Heart left ventricle (tissue), 16 donors: ENCODE results near the gene USP6NL. TPM values are rescaled to one million over a fixed set of nuclear protein-coding genes. Genes with fewer than 3 reads are reported as not detected.

Experiments used
- ATAC-seq, 4 donors: fragments of 200-7000 bp; cut with Tn5 transposase; one replicate each; pipeline ENCODE4 v1.9.1; 2020 to 2022; ENCODE audit warnings: moderate library complexity in 4 of 4, mild to moderate bottlenecking in 3 of 4, moderate number of reproducible peaks in 1 of 4
- DNase-seq, 5 donors: peaks; one replicate each; pipeline ENCODE4 v3.0.0-alpha.2; 2020
- H3K27ac ChIP-seq, 12 donors: fragments of 200-600 bp; sonication (generic) in 4 of 12; one replicate each; pipeline versions ENCODE4 v1.5.0 to v1.8.0; 2016 to 2022; ENCODE audit warnings: mild to moderate bottlenecking in 2 of 12
- H3K27me3 ChIP-seq, 9 donors: fragments of 200-600 bp; sonication (generic) in 2 of 9; one replicate each; pipeline versions ENCODE4 v1.5.1 to v1.8.0; 2016 to 2022; ENCODE audit warnings: mild to moderate bottlenecking in 3 of 9
- H3K36me3 ChIP-seq, 9 donors: fragments of 200-600 bp; sonication (generic) in 2 of 9; one replicate each; pipeline versions ENCODE4 v1.5.0 to v1.8.0; 2018 to 2022; ENCODE audit warnings: mild to moderate bottlenecking in 2 of 9
- H3K4me1 ChIP-seq, 12 donors: fragments of 200-600 bp; sonication (generic) in 4 of 12; one replicate each; pipeline versions ENCODE4 v1.5.0 to v1.8.0; 2016 to 2022; ENCODE audit warnings: mild to moderate bottlenecking in 3 of 12
- H3K4me3 ChIP-seq, 12 donors: fragments of 200-600 bp; sonication (generic) in 4 of 12; one replicate each; pipeline versions ENCODE4 v1.5.0 to v1.8.0; 2017 to 2022; ENCODE audit warnings: mild to moderate bottlenecking in 9 of 12, moderate library complexity in 4 of 12
- H3K9me3 ChIP-seq, 12 donors: fragments of 200-600 bp; sonication (generic) in 4 of 12; one replicate each; pipeline versions ENCODE4 v1.5.0 to v1.8.0; 2016 to 2022; ENCODE audit warnings: mild to moderate bottlenecking in 1 of 12
- POLR2A ChIP-seq, 2 donors: fragments of 450-650 bp; IDR thresholded peaks; one replicate each; pipeline ENCODE4 v1.6.1; 2017; ENCODE audit warnings: antibody characterized with exemption in 2 of 2, mild to moderate bottlenecking in 2 of 2, moderate library complexity in 2 of 2
- WGBS, 4 donors: extraction: QIAGEN DNeasy Blood & Tissue Kit in 2 of 4; methylation state at CpG; one replicate each; pipeline versions ENCODE4 v1.1.5 to v1.1.7; 2013 to 2018; 5-methylcytosine and 5-hydroxymethylcytosine counted together
- intact Hi-C, 10 donors: fragments of 100-400 bp; cut with DNase I; formaldehyde crosslinking; loops; one replicate each; pipeline versions ENCODE4 v1.11.1 to v1.14.2; 2022
- polyA plus RNA-seq, 2 donors: library from polyadenylated mRNA; stranded (reverse); fragments of 200-250 nt; gene quantifications; one replicate each; pipeline ENCODE4 v1.2.3, GENCODE V29; 2013
- total RNA-seq, 9 donors: library from RNA; depleted of rRNA in 2 of 9; stranded (reverse); fragments of >200 nt in 2 of 9; fragmentation: NEBNext Ultra II Directional in 3 of 9; extraction: Animal tissue kit (Norgen Biotek cat#: 25700) in 3 of 9; gene quantifications; one replicate each; pipeline versions ENCODE4 v1.1.0 to v1.2.4, GENCODE V29; 2016 to 2023
- TF ChIP-seq, protein P1 (sequence below), 12 donors: fragments of 200-600 bp; sonication (generic) in 4 of 12; IDR thresholded peaks; one replicate each; pipeline versions ENCODE4 v1.5.0 to v1.8.0; 2018 to 2022; ENCODE audit warnings: antibody characterized with exemption in 12 of 12, mild to moderate bottlenecking in 5 of 12
- donor health status: ischemic (EF 13 %, LVEDD 7.1; RV severe dilation, severe dysfunction).
- donor health status: healthy with polysubstance abuse.
- donor health status: DM: no; HTN: yes; CAD: no.
- donor health status: DM: no; HTN: no; CAD: no.
- donor health status: ischemic (EF 25% LVEDD 6.9; RV normal size, moderate dysfunction).
- donor health status: ischemic (EF 25% LVEDD 5.7; RV mildly dilated, moderate dysfunction).
- donor health status: healthy.
- donor health status: DM: yes; HTN: yes; CAD: no.
- donor health status: ischemic (EF 35%, LVEDD 5.7; RV mildly dilated, moderate dysfunction).
- donor health status: nonischemic (EF 11% LVEDD 7.7; RV severe dilation, severe dysfunction).
- donor health status: DM: yes; HTN: yes; CAD: no.
- donor health status: PGD.
- donor health status: ischemic (EF 29% LVEDD 5.4; RV normal size, mild dysfunction).
- donor health status: nonischemic (EF 23%, LVEDD 6.1; RV moderate dilation, normal function).

The USP6NL gene
- total and polyA plus RNA-seq, 11 donors, result 1.3 to 12.2 (median 9.6) TPM

DNA sequence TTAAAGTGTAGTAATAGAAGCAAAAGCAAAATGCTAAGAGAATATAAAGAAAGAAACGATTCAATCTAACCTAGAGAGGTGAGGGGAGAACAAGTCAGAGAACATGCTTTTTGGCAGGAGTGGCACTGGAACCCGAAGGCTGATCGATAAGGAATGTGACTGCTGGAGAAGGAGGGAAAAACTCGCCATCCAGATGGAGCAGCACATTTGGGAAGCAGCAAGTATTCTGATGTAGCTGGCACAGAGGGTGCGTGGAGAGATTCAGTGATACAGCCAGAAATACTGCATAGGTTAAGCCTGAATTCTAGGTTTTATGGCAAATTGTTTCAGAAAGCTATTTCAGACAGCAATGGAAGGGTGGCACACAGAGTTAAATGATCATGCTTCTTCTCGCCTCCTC, 42.0 kb downstream of the USP6NL start:
- no peak for ATAC-seq
- 91 to 95% (median 93%) methylated on average over 6 of the region's 6 CpGs for WGBS, 4 donors
- TF ChIP-seq, protein P1, sequence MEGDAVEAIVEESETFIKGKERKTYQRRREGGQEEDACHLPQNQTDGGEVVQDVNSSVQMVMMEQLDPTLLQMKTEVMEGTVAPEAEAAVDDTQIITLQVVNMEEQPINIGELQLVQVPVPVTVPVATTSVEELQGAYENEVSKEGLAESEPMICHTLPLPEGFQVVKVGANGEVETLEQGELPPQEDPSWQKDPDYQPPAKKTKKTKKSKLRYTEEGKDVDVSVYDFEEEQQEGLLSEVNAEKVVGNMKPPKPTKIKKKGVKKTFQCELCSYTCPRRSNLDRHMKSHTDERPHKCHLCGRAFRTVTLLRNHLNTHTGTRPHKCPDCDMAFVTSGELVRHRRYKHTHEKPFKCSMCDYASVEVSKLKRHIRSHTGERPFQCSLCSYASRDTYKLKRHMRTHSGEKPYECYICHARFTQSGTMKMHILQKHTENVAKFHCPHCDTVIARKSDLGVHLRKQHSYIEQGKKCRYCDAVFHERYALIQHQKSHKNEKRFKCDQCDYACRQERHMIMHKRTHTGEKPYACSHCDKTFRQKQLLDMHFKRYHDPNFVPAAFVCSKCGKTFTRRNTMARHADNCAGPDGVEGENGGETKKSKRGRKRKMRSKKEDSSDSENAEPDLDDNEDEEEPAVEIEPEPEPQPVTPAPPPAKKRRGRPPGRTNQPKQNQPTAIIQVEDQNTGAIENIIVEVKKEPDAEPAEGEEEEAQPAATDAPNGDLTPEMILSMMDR (IDR thresholded peaks at IDR 0.05), result no peak
- TF ChIP-seq POLR2A (IDR thresholded peaks at IDR 0.05), result no peak

DNA sequence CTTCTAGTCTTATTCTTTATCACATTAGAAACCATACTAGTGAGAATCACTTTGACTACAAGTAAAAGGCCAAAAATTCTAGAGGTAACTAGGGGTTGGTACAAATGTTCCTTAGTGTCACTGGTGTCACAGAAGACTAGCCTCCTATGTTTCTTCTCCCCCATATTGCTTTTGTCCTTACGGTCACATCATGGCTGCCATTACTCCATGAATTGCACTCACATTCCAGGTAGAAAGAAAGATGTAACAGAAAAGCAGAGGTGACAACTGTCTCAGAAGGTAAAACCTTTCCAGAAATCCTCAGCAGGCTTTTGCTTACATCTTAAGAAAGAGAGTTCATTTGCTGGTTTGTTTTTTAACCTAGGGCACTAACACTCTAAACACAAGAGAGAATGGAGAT, 42.9 kb downstream of the USP6NL start:
- H3K4me3 ChIP-seq, result no peak overlapping the region
- H3K27ac ChIP-seq, result no peak overlapping the region
- peaks cover 0 to 4% (median 0%) of the 10 kb centered on the region in 12 donors for H3K9me3 ChIP-seq
- peaks cover 0 to 19% (median 3%) of the 10 kb centered on the region in 12 donors for H3K4me1 ChIP-seq
- intact Hi-C loops, result no loop called here
- whole genome bisulfite sequencing, 4 donors, result 98 to 100% (median 99%) methylated on average over 1 of the region's 1 CpG
- DNase-seq (no peak), ATAC-seq (no peak)
- no peaks in the 10 kb centered on the region for H3K27me3 ChIP-seq
- H3K36me3 ChIP-seq, result no peaks in the 10 kb centered on the region
- TF ChIP-seq POLR2A (IDR thresholded peaks at IDR 0.05), result no peak
- TF ChIP-seq, protein P1 (IDR thresholded peaks at IDR 0.05), result no peak

More for the DNA sequence above, 42.0 kb downstream of the USP6NL start:
- H3K27me3 ChIP-seq, result no peaks in the 10 kb centered on the region
- H3K4me1 ChIP-seq, result peaks cover 0 to 26% (median 6%) of the 10 kb centered on the region in 12 donors
- intact Hi-C loops, result no loop called here
- no peak overlapping the region for H3K4me3 ChIP-seq
- DNase-seq, result no peak
- H3K36me3 ChIP-seq, result no peaks in the 10 kb centered on the region
- peaks cover 0 to 4% (median 0%) of the 10 kb centered on the region in 12 donors for H3K9me3 ChIP-seq
- H3K27ac ChIP-seq, result no peak overlapping the region

DNA sequence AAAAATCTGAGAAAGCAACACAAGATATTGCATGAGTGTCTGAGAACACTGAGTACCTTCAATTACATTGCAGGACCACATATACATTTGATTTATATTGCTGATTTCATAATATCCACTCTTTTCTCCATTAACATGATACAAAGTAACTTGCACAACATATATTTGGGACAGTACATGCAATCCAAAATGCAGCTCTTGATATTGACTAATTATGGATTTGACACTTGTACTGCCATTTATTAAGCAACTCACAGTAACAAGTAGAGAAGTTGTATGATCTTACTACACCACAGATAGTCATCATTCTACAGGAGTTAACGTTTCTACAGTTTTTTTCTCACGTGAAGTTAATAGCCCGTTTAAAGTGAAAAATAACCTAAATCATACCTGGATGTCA, 46.7 kb downstream of the USP6NL start:
- no peak overlapping the region for H3K4me3 ChIP-seq
- DNase-seq (no peak), ATAC-seq (no peak)
- H3K27ac ChIP-seq, result no peak overlapping the region
- WGBS, 4 donors, result 90 to 96% (median 94%) methylated on average over 3 of the region's 3 CpGs
- no peaks in the 10 kb centered on the region for H3K27me3 ChIP-seq
- intact Hi-C loops, result no loop called here
- H3K4me1 ChIP-seq, result peaks cover 0 to 12% (median 0%) of the 10 kb centered on the region in 12 donors
- peaks cover 0 to 4% (median 0%) of the 10 kb centered on the region in 12 donors for H3K9me3 ChIP-seq
- no peak for TF ChIP-seq POLR2A (IDR thresholded peaks at IDR 0.05)
- TF ChIP-seq, protein P1 (IDR thresholded peaks at IDR 0.05), result no peak
- H3K36me3 ChIP-seq, result no peaks in the 10 kb centered on the region

DNA sequence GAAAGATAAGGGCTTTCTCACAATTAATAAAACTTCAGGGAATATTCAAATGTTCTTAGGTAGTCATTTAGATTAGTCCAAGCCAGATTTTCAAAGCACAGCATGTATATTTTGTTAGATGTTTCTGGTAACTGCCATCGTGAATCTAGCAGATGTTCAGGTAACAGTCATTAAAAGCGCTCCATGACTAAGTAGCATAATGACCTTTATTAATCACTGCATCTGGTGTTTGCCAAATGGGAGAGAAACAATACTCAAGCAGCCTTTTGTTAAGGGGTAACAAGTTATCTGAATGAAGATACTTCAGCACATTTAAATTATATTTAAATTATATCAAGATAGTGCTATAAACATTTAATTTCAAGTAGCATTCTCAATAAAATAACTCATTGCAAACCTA, 47.5 kb downstream of the USP6NL start:
- H3K9me3 ChIP-seq, result peaks cover 0 to 4% (median 0%) of the 10 kb centered on the region in 12 donors
- no peaks in the 10 kb centered on the region for H3K36me3 ChIP-seq
- H3K27ac ChIP-seq, result no peak overlapping the region
- no peak overlapping the region for H3K4me3 ChIP-seq
- intact Hi-C loops, result no loop called here
- TF ChIP-seq, protein P1 (IDR thresholded peaks at IDR 0.05), result no peak
- no peak for TF ChIP-seq POLR2A (IDR thresholded peaks at IDR 0.05)
- H3K27me3 ChIP-seq, result no peaks in the 10 kb centered on the region
- DNase-seq, result no peak
- H3K4me1 ChIP-seq, result peaks cover 0 to 12% (median 0%) of the 10 kb centered on the region in 12 donors
- WGBS, 4 donors, result 78 to 84% (median 80%) methylated on average over 2 of the region's 2 CpGs
- ATAC-seq, result no peak
